ENCODE results near the gene CXCL16.

The CXCL16 gene

DNA sequence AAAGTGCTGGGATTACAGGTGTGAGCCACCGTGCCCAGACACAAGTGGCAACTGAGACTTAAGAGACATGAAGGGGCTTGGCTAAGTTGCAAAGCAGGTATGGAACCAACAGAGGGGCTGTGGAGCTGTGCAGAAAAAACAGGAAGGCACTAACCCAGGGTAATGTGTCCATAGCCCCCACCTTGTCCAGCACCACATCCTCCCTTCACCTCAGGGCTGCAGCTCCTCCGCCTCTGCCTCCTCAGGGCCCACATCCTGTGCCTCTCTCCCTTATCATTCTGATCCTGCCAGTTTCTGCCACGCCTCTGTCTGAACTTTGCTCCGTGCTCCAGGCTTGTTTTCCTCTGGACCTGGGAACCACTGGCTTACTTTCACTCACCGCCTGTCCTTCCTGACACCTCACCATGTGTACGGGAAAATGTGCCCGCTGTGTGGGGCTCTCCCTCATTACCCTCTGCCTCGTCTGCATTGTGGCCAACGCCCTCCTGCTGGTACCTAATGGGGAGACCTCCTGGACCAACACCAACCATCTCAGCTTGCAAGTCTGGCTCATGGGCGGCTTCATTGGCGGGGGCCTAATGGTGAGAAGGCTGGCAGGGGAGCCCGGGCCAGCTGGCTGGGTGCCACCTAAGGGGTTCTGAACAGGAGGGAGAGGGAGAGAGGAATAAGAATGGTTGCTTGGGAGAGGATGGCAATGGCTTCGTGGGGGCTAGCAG, 31.9 kb upstream of the CXCL16 start, which contains the start of gene TM4SF5:
TM4SF5 (plus strand) TSS at position 368 of the 716 bp plus-strand sequence; CDS start at position 405, 37 bp downstream.
- no peak within 1 kb of the TSS for H3K4me3 ChIP-seq (ENCODE audit: low read length)
- no peak for DNase-seq (ENCODE audit: low read depth)
- TF ChIP-seq, protein P1, sequence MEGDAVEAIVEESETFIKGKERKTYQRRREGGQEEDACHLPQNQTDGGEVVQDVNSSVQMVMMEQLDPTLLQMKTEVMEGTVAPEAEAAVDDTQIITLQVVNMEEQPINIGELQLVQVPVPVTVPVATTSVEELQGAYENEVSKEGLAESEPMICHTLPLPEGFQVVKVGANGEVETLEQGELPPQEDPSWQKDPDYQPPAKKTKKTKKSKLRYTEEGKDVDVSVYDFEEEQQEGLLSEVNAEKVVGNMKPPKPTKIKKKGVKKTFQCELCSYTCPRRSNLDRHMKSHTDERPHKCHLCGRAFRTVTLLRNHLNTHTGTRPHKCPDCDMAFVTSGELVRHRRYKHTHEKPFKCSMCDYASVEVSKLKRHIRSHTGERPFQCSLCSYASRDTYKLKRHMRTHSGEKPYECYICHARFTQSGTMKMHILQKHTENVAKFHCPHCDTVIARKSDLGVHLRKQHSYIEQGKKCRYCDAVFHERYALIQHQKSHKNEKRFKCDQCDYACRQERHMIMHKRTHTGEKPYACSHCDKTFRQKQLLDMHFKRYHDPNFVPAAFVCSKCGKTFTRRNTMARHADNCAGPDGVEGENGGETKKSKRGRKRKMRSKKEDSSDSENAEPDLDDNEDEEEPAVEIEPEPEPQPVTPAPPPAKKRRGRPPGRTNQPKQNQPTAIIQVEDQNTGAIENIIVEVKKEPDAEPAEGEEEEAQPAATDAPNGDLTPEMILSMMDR (IDR thresholded peaks at IDR 0.05; ENCODE audit: insufficient read depth, low read depth, low read length, missing control alignments) = no peak

DNA sequence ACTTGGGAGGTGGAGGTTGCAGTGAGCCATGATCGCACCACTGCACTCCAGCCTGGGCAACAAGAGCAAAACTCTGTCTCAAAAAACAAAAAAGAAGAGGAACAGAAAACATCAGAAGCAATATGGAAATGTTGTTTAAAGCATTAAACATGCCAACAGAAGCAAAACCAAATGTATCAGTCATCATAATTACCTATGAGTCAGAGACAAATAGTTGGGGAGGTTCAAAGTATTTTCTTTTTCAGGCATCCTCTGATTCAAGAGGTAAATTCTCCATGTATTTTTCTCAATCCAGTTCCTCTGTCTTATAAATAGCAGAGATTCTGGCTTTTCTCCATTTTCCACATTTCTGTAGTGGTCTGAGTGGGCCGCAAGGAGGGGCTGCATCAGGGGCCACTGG, 29.9 kb upstream of the CXCL16 start:
- DNase-seq (ENCODE audit: low read depth) = peak; percentile 48
- TF ChIP-seq, protein P1 (IDR thresholded peaks at IDR 0.05; ENCODE audit: insufficient read depth, low read depth, low read length, missing control alignments) = no peak

GRCh38 chr17:4768298-4768697, 28.6 kb upstream of the CXCL16 start:
- TF ChIP-seq, protein P1 (IDR thresholded peaks at IDR 0.05; ENCODE audit: insufficient read depth, low read depth, low read length, missing control alignments) = no peak

More for the DNA sequence above, 29.9 kb upstream of the CXCL16 start:
- H3K4me3 ChIP-seq (ENCODE audit: low read length) = no peak overlapping the region

GRCh38 chr17:4766723-4767122, 27.0 kb upstream of the CXCL16 start:
- no peak overlapping the region for H3K4me3 ChIP-seq (ENCODE audit: low read length)
- TF ChIP-seq, protein P1 (IDR thresholded peaks at IDR 0.05; ENCODE audit: insufficient read depth, low read depth, low read length, missing control alignments) = no peak
- DNase-seq (ENCODE audit: low read depth) = no peak

More at GRCh38 chr17:4768298-4768697, 28.6 kb upstream of the CXCL16 start:
- DNase-seq (ENCODE audit: low read depth) = peak; percentile 43
- H3K4me3 ChIP-seq (ENCODE audit: low read length) = no peak overlapping the region

DNA sequence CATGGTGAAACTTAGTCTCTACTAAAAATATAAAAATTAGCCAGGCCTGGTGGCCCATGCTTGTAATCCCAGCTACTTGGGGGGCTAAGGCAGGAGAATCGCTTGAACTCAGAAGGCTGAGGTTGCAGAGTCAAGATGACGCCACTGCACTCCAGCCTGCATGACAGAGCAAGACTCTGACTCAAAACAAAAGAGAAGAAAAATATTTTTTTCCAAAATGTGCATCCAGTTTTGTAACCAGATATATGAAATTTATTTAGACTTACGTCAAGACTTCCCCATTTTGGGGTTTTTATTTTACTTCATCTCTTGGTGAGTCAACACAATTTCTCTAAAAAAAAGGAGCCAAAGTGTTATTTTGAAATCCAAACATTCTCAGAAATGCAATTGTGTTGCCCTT, 26.5 kb upstream of the CXCL16 start:
- DNase-seq (ENCODE audit: low read depth) = no peak
- no peak overlapping the region for H3K4me3 ChIP-seq (ENCODE audit: low read length)
- TF ChIP-seq, protein P1 (IDR thresholded peaks at IDR 0.05; ENCODE audit: insufficient read depth, low read depth, low read length, missing control alignments) = no peak

- TF ChIP-seq, protein P1 (IDR thresholded peaks at IDR 0.05; ENCODE audit: insufficient read depth, low read depth, low read length, missing control alignments) = no peak
- DNase-seq (ENCODE audit: low read depth) = no peak
- H3K4me3 ChIP-seq (ENCODE audit: low read length) = no peak overlapping the region
Observed at GRCh38 chr17:4764595-4764994, 24.9 kb upstream of the CXCL16 start.

- TF ChIP-seq, protein P1 (IDR thresholded peaks at IDR 0.05; ENCODE audit: insufficient read depth, low read depth, low read length, missing control alignments) = no peak
- H3K4me3 ChIP-seq (ENCODE audit: low read length) = no peak overlapping the region
- DNase-seq (ENCODE audit: low read depth) = no peak
Observed at GRCh38 chr17:4759776-4760236, 20.1 kb upstream of the CXCL16 start.

All from epithelial cell of esophagus (primary cell).